ENCODE results near the gene IRF2.

Gene IRF2

DNA sequence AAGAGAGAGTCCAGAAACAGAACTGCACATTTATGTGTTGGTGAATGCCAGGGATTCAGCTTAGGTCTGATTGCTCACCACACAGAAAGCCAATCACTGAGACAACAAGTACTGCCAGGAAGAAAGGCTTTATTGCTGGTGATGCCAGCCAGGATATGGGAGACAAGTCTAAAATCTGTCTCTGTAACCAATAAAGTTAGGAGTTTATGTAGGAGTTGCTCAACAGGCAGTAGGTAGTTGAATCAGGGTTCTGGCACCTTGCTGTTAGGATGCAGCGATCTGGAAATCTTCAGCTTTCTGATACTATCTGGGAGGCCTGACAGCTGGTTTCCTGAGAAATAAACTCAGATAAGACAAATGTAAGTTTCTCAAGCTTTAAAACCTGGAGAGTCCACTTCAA, 136.4 kb downstream of the IRF2 start:
- H3K27me3 ChIP-seq = no peaks in the 10 kb centered on the region
- H3K36me3 ChIP-seq = no peaks in the 10 kb centered on the region
- no peak overlapping the region for H3K4me3 ChIP-seq (ENCODE audit: low read depth in 1 of 2, low read length in 1 of 2)
- H3K4me1 ChIP-seq (ENCODE audit: control insufficient read depth in 1 of 2, insufficient read depth in 1 of 2, low read depth in 1 of 2, low read length in 1 of 2) = peaks cover 59 to 71% of the 10 kb centered on the region in 2 experiments
- no peaks in the 10 kb centered on the region for H3K9me3 ChIP-seq
- TF ChIP-seq, protein P1, sequence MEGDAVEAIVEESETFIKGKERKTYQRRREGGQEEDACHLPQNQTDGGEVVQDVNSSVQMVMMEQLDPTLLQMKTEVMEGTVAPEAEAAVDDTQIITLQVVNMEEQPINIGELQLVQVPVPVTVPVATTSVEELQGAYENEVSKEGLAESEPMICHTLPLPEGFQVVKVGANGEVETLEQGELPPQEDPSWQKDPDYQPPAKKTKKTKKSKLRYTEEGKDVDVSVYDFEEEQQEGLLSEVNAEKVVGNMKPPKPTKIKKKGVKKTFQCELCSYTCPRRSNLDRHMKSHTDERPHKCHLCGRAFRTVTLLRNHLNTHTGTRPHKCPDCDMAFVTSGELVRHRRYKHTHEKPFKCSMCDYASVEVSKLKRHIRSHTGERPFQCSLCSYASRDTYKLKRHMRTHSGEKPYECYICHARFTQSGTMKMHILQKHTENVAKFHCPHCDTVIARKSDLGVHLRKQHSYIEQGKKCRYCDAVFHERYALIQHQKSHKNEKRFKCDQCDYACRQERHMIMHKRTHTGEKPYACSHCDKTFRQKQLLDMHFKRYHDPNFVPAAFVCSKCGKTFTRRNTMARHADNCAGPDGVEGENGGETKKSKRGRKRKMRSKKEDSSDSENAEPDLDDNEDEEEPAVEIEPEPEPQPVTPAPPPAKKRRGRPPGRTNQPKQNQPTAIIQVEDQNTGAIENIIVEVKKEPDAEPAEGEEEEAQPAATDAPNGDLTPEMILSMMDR (IDR thresholded peaks at IDR 0.05) = no peak
- H3K27ac ChIP-seq = no peak overlapping the region

Measured in neutrophil (primary cell).